Measurements from ENCODE around the gene ZIK1.

Gene ZIK1

DNA sequence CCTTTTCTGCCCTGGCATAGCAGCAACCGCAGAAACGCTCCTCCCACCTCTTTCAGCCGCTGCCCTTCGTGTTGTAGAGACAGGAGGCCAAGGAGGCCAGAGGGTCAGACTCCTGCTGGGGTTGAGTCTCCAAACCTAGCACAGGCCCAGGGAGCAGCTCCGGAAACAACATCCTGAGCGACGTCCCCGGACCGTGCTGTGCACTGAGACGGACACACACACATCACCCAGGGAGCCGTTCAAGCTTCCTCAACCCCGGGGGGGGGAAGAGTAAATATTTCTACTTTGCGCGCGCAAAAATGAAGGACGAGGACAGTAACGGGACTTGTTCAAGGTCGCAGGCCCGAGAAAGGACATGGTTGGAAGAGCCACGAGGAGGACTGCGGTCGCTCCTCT, 24.9 kb upstream of the ZIK1 start:
- in situ Hi-C loops (cut with MboI; ENCODE audit: low sequenced_read_pairs, unreplicated experiment), result no loop called here
- peak; percentile 53 for DNase-seq (ENCODE audit: low spot score)
- TF ChIP-seq, protein P1, sequence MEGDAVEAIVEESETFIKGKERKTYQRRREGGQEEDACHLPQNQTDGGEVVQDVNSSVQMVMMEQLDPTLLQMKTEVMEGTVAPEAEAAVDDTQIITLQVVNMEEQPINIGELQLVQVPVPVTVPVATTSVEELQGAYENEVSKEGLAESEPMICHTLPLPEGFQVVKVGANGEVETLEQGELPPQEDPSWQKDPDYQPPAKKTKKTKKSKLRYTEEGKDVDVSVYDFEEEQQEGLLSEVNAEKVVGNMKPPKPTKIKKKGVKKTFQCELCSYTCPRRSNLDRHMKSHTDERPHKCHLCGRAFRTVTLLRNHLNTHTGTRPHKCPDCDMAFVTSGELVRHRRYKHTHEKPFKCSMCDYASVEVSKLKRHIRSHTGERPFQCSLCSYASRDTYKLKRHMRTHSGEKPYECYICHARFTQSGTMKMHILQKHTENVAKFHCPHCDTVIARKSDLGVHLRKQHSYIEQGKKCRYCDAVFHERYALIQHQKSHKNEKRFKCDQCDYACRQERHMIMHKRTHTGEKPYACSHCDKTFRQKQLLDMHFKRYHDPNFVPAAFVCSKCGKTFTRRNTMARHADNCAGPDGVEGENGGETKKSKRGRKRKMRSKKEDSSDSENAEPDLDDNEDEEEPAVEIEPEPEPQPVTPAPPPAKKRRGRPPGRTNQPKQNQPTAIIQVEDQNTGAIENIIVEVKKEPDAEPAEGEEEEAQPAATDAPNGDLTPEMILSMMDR (IDR thresholded peaks at IDR 0.05; ENCODE audit: borderline replicate concordance, control extremely low read depth, extremely low read depth, insufficient read depth, missing control alignments), result no peak

DNA sequence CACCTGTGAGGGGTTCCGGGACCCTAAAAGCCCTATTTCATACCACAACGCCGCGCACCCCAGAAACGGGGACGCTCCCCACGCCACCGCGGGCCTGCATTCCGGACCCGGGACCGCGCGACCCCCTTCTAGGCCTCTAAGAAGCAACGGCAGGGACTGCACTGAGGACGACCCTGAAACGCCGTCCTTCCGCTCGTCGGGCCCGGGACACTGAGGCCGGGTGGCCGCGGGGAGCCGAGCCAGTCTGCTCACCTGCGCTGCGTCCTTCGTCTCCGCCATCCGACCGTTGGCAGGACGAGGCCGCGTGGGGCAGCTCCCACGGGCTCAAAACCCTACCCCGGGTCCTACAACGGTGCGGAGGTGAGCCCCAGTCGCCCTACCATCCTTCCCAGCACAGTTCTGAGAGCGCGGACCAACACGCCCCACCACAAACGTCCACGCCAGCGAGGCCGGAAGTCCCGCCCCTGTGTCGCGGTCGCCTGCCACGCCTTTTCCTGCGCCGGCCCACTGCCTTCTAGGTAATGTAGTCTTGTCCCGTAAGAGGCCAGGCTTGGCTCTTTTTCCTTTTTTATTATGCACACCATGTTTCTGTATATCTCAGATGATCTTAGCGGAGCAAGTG, 24.4 kb upstream of the ZIK1 start, which contains the start of gene ZNF550:
ZNF550 (minus strand) TSS at position 460 of the 622 bp plus-strand sequence; CDS start at position 279, 181 bp downstream.
- in situ Hi-C loops (cut with MboI; ENCODE audit: low sequenced_read_pairs, unreplicated experiment), result no loop called here
- peak; percentile 96 for DNase-seq (ENCODE audit: low spot score)
- TF ChIP-seq, protein P1 (IDR thresholded peaks at IDR 0.05; ENCODE audit: borderline replicate concordance, control extremely low read depth, extremely low read depth, insufficient read depth, missing control alignments), result no peak

DNA sequence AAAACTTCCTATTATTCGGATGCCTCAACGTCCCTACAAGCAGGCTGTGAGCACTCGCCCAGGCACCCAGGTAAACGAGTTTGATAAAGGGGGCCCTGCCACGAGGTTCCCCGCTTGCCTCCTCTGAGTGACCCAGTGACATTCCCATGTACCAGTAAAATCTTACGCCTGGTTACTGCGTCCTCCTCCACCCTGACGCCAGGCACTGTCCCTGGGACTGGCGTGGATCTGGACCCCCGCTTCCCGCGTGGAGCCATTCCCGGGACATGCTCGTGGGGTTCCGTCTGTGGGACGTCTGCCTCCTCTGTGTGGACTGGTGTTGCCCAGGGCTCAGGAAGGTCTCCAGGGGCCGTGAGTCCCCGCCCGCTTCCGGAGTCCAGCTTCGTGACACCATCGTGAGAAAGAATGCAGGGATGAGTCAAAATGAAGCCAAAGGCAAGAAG, 23.9 kb upstream of the ZIK1 start:
- in situ Hi-C loops (cut with MboI; ENCODE audit: low sequenced_read_pairs, unreplicated experiment), result no loop called here
- no peak for DNase-seq (ENCODE audit: low spot score)
- TF ChIP-seq, protein P1 (IDR thresholded peaks at IDR 0.05; ENCODE audit: borderline replicate concordance, control extremely low read depth, extremely low read depth, insufficient read depth, missing control alignments), result no peak

DNA sequence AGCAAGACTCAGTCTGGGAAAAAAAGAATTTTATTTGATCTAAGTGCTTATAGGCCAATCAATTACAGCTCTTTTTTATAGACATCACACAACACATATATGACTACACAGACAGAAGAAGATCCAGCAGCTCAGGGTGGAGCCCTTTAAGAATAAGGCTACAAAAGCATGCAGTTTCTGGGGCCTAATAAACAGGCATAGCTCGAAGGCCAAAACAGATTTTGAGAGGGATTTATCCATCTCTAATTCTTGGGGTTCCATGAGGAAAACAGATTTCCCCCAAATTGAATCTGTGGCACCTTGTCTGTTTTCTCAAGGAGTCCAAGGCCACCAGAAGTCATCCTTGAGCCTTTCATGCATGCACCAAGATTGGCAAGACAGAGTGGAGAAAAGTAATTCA, 20.4 kb upstream of the ZIK1 start:
- TF ChIP-seq, protein P1 (IDR thresholded peaks at IDR 0.05; ENCODE audit: borderline replicate concordance, control extremely low read depth, extremely low read depth, insufficient read depth, missing control alignments), result no peak
- no peak for DNase-seq (ENCODE audit: low spot score)
- in situ Hi-C loops (cut with MboI; ENCODE audit: low sequenced_read_pairs, unreplicated experiment), result no loop called here

DNA sequence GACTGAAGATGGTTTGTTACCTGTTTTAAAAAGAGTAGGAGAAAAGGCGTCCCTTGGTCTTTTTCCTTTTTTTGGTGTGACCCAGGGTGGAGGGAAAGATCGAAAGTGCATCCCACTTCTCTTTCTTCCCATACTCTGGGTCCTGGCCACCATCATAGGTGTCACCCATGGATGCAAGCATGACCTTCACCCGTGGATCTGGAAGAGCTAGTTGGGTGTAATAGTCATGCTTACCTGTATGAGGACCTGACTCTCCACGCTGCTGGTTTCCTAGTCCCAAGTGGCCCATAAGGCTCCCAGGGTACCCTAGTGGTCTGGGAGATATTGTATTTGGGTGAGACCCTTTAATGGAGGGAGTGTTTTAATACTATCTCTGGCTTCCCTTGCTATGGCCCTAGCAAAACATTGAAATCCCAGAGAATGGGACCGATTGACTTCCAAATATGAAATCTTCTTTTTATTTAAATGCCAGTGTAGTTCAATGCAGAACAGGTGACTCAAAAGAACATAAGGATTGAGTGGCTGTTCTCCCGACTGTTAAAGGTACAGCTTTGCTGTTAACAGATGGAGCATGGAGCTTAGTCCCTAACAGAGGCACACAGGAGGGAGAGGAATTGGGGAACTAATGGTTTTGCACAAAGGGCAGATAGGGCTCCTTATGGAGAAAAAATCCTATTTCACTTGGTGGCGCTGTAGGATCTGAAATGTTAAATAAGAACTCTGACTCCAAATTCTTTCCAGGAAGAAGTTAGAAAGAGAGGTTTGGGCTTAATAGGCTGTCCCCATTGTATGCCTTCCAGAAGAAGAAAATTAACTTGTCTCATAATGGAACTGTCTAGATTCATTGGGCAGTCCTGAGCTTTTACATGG, 17.3 kb upstream of the ZIK1 start:
- in situ Hi-C loops (cut with MboI; ENCODE audit: low sequenced_read_pairs, unreplicated experiment), result no loop called here
- DNase-seq (ENCODE audit: low spot score), result no peak
- TF ChIP-seq, protein P1 (IDR thresholded peaks at IDR 0.05; ENCODE audit: borderline replicate concordance, control extremely low read depth, extremely low read depth, insufficient read depth, missing control alignments), result no peak

DNA sequence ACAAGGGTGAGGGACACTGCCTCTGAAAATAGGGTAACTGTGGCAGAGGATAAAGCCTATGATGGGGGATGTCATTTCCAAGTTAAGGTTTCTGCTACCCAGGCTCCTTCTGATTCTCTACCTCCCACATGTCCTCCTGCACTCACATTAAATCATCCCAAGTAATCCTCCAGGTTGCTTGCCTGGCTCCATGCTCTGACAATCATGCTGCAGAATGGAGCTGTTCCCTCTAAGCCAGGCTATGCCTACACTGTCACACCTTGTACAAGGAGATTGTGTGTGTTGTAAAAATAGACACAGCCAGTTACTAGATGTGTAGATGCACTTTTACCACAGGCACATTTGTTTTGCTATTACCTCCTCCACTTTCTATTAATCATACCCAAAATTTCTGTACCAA, 13.2 kb upstream of the ZIK1 start:
- DNase-seq (ENCODE audit: low spot score), result no peak
- in situ Hi-C loops (cut with MboI; ENCODE audit: low sequenced_read_pairs, unreplicated experiment), result no loop called here
- TF ChIP-seq, protein P1 (IDR thresholded peaks at IDR 0.05; ENCODE audit: borderline replicate concordance, control extremely low read depth, extremely low read depth, insufficient read depth, missing control alignments), result no peak

Data from GM13976 (cell line).